ENCODE data around the gene INTS15.

DNA sequence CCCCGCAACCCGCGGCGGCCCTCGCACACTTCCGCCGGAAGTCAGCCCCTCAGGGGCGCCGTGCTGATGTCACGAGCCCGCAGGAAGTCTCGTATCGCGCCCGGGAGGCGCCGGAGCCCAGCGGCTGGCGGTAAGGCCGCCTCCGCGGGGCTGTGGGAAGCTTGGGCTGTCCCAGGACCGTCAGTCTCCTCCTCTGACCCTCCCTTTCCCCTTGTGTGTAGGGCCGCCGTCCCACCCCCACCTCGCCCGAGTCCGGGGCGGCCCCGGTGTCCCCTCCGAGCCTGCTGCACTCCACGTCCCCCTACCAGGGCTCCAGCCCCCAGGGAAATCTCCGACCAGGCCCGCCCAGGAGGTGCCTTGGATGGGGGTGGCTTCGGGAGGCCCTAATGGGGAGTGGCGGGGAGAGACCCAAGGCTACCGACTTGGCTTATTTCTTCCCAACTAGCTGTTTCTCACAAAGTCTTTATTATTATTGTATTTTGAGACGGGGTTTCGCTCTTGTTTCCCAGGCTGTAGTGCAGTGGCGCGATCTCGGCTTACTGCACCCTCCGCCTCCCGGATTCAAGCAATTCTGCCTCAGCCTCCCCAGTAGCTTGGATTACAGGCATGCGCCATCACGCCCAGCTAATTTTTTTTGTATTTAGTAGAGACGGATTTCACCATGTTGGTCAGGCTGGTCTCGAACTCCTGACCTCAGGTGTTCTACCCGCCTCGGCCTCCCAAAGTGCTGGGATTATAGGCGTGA lies 12.3 kb upstream of the INTS15 start, which contains the start of gene ZDHHC4:
- TF ChIP-seq, protein P1, sequence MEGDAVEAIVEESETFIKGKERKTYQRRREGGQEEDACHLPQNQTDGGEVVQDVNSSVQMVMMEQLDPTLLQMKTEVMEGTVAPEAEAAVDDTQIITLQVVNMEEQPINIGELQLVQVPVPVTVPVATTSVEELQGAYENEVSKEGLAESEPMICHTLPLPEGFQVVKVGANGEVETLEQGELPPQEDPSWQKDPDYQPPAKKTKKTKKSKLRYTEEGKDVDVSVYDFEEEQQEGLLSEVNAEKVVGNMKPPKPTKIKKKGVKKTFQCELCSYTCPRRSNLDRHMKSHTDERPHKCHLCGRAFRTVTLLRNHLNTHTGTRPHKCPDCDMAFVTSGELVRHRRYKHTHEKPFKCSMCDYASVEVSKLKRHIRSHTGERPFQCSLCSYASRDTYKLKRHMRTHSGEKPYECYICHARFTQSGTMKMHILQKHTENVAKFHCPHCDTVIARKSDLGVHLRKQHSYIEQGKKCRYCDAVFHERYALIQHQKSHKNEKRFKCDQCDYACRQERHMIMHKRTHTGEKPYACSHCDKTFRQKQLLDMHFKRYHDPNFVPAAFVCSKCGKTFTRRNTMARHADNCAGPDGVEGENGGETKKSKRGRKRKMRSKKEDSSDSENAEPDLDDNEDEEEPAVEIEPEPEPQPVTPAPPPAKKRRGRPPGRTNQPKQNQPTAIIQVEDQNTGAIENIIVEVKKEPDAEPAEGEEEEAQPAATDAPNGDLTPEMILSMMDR (IDR thresholded peaks at IDR 0.05): no peak
- peak; percentile 91 for TF ChIP-seq POLR2A (IDR thresholded peaks at IDR 0.05)
